ENCODE measurements around the gene ZNF576. TPM values are rescaled to one million over a fixed set of nuclear protein-coding genes. Genes with fewer than 3 reads are reported as not detected.

ZNF576 gene
- total and polyA plus RNA-seq, 2 of the 13 experiments (the other 11 are each of a cell fraction or from before 2014, with no cell fraction given): 7.2 to 9.6 TPM

GRCh38 chr19:43596842-43597461 lies 557 bp downstream of the ZNF576 start (continued):
- no peak for TF ChIP-seq ZNF562 (CRISPR knock-in tag; IDR thresholded peaks at IDR 0.05; ENCODE audit: borderline replicate concordance)
- no peak for TF ChIP-seq RORA (CRISPR knock-in tag; IDR thresholded peaks at IDR 0.05)
- TF ChIP-seq LBX2 (CRISPR knock-in tag; IDR thresholded peaks at IDR 0.05; ENCODE audit: borderline replicate concordance): 0 out of 2 replicates have a peak, but pooled peaks have one; percentile 3
- no peak for TF ChIP-seq RELA (CRISPR knock-in tag; IDR thresholded peaks at IDR 0.05)
- no peak for TF ChIP-seq NCOA2 (CRISPR knock-in tag; IDR thresholded peaks at IDR 0.05)
- 0 out of 2 replicates have a peak, but pooled peaks have one; percentile 19 for TF ChIP-seq ZNF670 (CRISPR knock-in tag; IDR thresholded peaks at IDR 0.05; ENCODE audit: borderline replicate concordance)
- TF ChIP-seq ZNF282 (IDR thresholded peaks at IDR 0.05; ENCODE audit: partially characterized antibody): no peak
- no peak for TF ChIP-seq FOXA3 (CRISPR knock-in tag; IDR thresholded peaks at IDR 0.05)
- TF ChIP-seq EEA1 (CRISPR knock-in tag; IDR thresholded peaks at IDR 0.05; ENCODE audit: borderline replicate concordance): no peak
- TF ChIP-seq ETV6 (CRISPR knock-in tag; conservative IDR thresholded peaks at IDR 0.05): no peak
- TF ChIP-seq IRF2 (CRISPR knock-in tag; IDR thresholded peaks at IDR 0.05): 0 out of 2 replicates have a peak, but pooled peaks have one; percentile 2

GRCh38 chr19:43597876-43598275 lies 1.5 kb downstream of the ZNF576 start:
- WGBS (ENCODE audit: low lambda C conversion rate): 85% methylated on average over 5 of the region's 5 CpGs
- H3K27ac ChIP-seq (ENCODE audit: extremely low read length, insufficient read depth, low read length): no peak overlapping the region
- peak overlapping the region; percentile 88; the same call in 1 of the 2 replicates for H3K9ac ChIP-seq (ENCODE audit: insufficient read depth, low read depth, low read length)
- H3K4me3 ChIP-seq (replicated peaks in 1 of 3; ENCODE audit: insufficient read depth in 1 of 3, low read depth in 2 of 3, low read length in 3 of 3): peak overlapping the region in 2 of 3 experiments; percentile 69 to 80; a peak in 3 of 6 replicates
- POLR2A ChIA-PET: interaction anchor here (1.0 kb wide), 1 partner anchor 37 kb away, joined by 3 read pairs; no protein-coding TSS in a partner anchor
- FAIRE-seq (no peak), ATAC-seq (no peak), DNase-seq (ENCODE audit: low spot score) (no peak)
- no peaks in the 10 kb centered on the region for H3K9me3 ChIP-seq (ENCODE audit: low read length)
- in situ Hi-C loops (cut with HindIII; ENCODE audit: extremely low pct_ligation_motif_present, low pct_unique_long_range_greater_than_20kb) (loop anchor here (5.0 kb wide), 1 partner anchor 54 kb away; no protein-coding TSS in a partner anchor), intact Hi-C loops (cut with micrococcal nuclease; ENCODE audit: unreplicated experiment) (loop anchor here (2.0 to 10.0 kb wide), 2 partner anchors 55 to 73 kb away; partner anchors contain the start of gene ETHE1)
- no TSS peak for BruUV-seq (replicated peaks)
- no peak overlapping the region for H2AFZ ChIP-seq (ENCODE audit: low read length)
- peaks cover 27% of the 10 kb centered on the region for H3K79me2 ChIP-seq (ENCODE audit: insufficient read depth, low read length)
- peaks cover 5 to 28% of the 10 kb centered on the region in 2 experiments; a peak in 4 of 5 replicates for H3K36me3 ChIP-seq (replicated peaks in 1 of 2; ENCODE audit: control insufficient read depth in 1 of 2, insufficient read depth in 2 of 2, low read length in 2 of 2)
- H3K27me3 ChIP-seq (ENCODE audit: control insufficient read depth in 1 of 2, insufficient read depth in 2 of 2, low read length in 2 of 2): no peaks in the 10 kb centered on the region; a peak in 1 of 5 replicates
- peaks cover 19% of the 10 kb centered on the region for H3K4me1 ChIP-seq (ENCODE audit: insufficient read depth, low read length)
- peaks cover 2% of the 10 kb centered on the region; the same call in 1 of the 2 replicates for H4K20me1 ChIP-seq (ENCODE audit: insufficient read depth, low read length)
- peak overlapping the region; percentile 86 for H3K4me2 ChIP-seq (ENCODE audit: low read depth, low read length)
- CTCF ChIA-PET (ENCODE audit: low intra/inter-chr PET ratio, low total read pairs): no interaction called here
- TF ChIP-seq KLF13 (CRISPR knock-in tag; IDR thresholded peaks at IDR 0.05) (no peak), RBFOX2 (IDR thresholded peaks at IDR 0.05; ENCODE audit: low read depth, low read length) (no peak), MTERF4 (CRISPR knock-in tag; IDR thresholded peaks at IDR 0.05) (no peak), ZNF230 (CRISPR knock-in tag; IDR thresholded peaks at IDR 0.05) (no peak), RXRA (CRISPR knock-in tag; IDR thresholded peaks at IDR 0.05) (no peak), ZSCAN9 (CRISPR knock-in tag; IDR thresholded peaks at IDR 0.05; ENCODE audit: borderline replicate concordance) (no peak), THAP8 (CRISPR knock-in tag; IDR thresholded peaks at IDR 0.05; ENCODE audit: borderline replicate concordance) (no peak), HOXD1 (CRISPR knock-in tag; IDR thresholded peaks at IDR 0.05) (no peak), E2F2 (CRISPR knock-in tag; IDR thresholded peaks at IDR 0.05; ENCODE audit: borderline replicate concordance) (no peak), SP1 (IDR thresholded peaks at IDR 0.05) (no peak), SP1 (CRISPR knock-in tag; IDR thresholded peaks at IDR 0.05) (no peak), HMG20B (CRISPR knock-in tag; conservative IDR thresholded peaks at IDR 0.05) (no peak)
